PFSK-1 (cell line): ENCODE results near the gene ATF7.

Experiments used
- FOXP2 ChIP-seq: optimal IDR thresholded peaks from 2 replicates; pipeline ENCODE3; 2011; ENCODE audit warnings: borderline replicate concordance, control low read depth, inconsistent platforms; ENCODE audit not compliant: insufficient read depth; ENCODE audit errors: extremely low read length, extremely low read depth
- POLR2AphosphoS5 ChIP-seq: IDR thresholded peaks from 2 replicates; pipeline ENCODE4 v1.6.1; 2012; ENCODE audit warnings: low read depth, mild to moderate bottlenecking, control low read depth, low read length, moderate library complexity
- REST ChIP-seq, 2 experiments: IDR thresholded peaks; 2 replicates each; pipeline versions ENCODE4 v1.6.1 to v1.8.0; 2011 to 2012; ENCODE audit warnings: low read depth in 2 of 2, low read length in 2 of 2, control low read depth in 1 of 2, inconsistent platforms in 1 of 2, mild to moderate bottlenecking in 1 of 2, moderate library complexity in 1 of 2; ENCODE audit not compliant: insufficient read depth in 1 of 2
- SIN3A ChIP-seq: IDR thresholded peaks from 2 replicates; pipeline ENCODE4 v1.6.1; 2012; ENCODE audit warnings: mild to moderate bottlenecking, low read length, moderate library complexity, borderline replicate concordance; ENCODE audit not compliant: insufficient read depth
- TAF1 ChIP-seq: IDR thresholded peaks from 2 replicates; pipeline ENCODE4 v1.6.1; 2012; ENCODE audit warnings: low read length, control low read depth, borderline replicate concordance; ENCODE audit not compliant: insufficient read depth

ATF7 gene

GRCh38 chr12:53645165-53645564 is 19.0 kb upstream of the ATF7 start:
- no peak for TF ChIP-seq REST (IDR thresholded peaks at IDR 0.05; ENCODE audit: insufficient read depth in 1 of 2, low read depth in 2 of 2, low read length in 2 of 2)
- no peak for TF ChIP-seq FOXP2
- TF ChIP-seq TAF1 = no peak
- TF ChIP-seq SIN3A = no peak
- no peak for TF ChIP-seq POLR2AphosphoS5

- no peak for TF ChIP-seq REST (IDR thresholded peaks at IDR 0.05; ENCODE audit: insufficient read depth in 1 of 2, low read depth in 2 of 2, low read length in 2 of 2)
- TF ChIP-seq FOXP2 = no peak
- no peak for TF ChIP-seq SIN3A
- TF ChIP-seq POLR2AphosphoS5 = no peak
- TF ChIP-seq TAF1 = no peak
Observed at GRCh38 chr12:53644133-53644532, 18.0 kb upstream of the ATF7 start.

- TF ChIP-seq FOXP2 (no peak), SIN3A (no peak), TAF1 (no peak), REST (IDR thresholded peaks at IDR 0.05; ENCODE audit: insufficient read depth in 1 of 2, low read depth in 2 of 2, low read length in 2 of 2) (no peak), POLR2AphosphoS5 (no peak)
Observed at GRCh38 chr12:53643232-53643979, 17.2 kb upstream of the ATF7 start.

- TF ChIP-seq FOXP2 = no peak
- no peak for TF ChIP-seq POLR2AphosphoS5
- no peak for TF ChIP-seq REST (IDR thresholded peaks at IDR 0.05; ENCODE audit: insufficient read depth in 1 of 2, low read depth in 2 of 2, low read length in 2 of 2)
- no peak for TF ChIP-seq TAF1
- TF ChIP-seq SIN3A = no peak
Observed at GRCh38 chr12:53638057-53638456, 11.9 kb upstream of the ATF7 start.
